Measurements from ENCODE around the gene DCXR. TPM values are rescaled to one million over a fixed set of nuclear protein-coding genes. Genes with fewer than 3 reads are reported as not detected.

Gene DCXR
- total and polyA plus RNA-seq, 10 of the 15 experiments (the other 5 are each of a cell fraction or from before 2014, with no cell fraction given), result 12.3 to 139 (median 88.9) TPM

DNA sequence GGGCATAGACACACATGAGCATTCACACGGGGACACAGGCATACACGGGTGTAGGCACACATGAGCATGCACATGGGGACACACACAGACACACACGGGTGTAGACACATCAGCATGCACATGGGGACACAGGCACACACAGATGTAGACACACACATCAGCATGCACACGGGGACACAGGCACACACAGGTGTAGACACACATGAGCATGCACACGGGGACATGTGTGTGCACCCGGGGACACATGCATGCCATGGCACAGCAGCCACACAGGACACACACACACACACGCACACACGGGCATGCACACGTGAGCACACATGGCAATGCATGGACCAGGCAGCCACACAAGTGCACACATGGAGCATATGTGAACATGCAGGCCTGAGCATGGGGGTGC, 5.2 kb upstream of the DCXR start:
- no peak for DNase-seq (ENCODE audit: low read depth, low spot score)
- no peak for FAIRE-seq
- no peaks in the 10 kb centered on the region for H3K27me3 ChIP-seq (replicated peaks in 1 of 2; ENCODE audit: control insufficient read depth in 2 of 2, insufficient read depth in 2 of 2, low read length in 1 of 2)
- H3K4me1 ChIP-seq (ENCODE audit: control insufficient read depth, insufficient read depth, low read length), result peaks cover 4% of the 10 kb centered on the region
- no peak overlapping the region for H3K4me3 ChIP-seq
- intact Hi-C loops (cut with micrococcal nuclease; ENCODE audit: unreplicated experiment) (no loop called here), in situ Hi-C loops (cut with MboI) (no loop called here)
- SMC1A ChIA-PET (ENCODE audit: uncharacterized antibody, unreplicated experiment), result no interaction called here
- 22% methylated on average over 9 of the region's 9 CpGs for WGBS (ENCODE audit: insufficient coverage, insufficient replicate concordance, low lambda C conversion rate, missing lambda C conversion rate)
- no peak overlapping the region for H3K27ac ChIP-seq (ENCODE audit: control insufficient read depth, insufficient read depth)
- H3K9me3 ChIP-seq (replicated peaks; ENCODE audit: control insufficient read depth, insufficient read depth, low read length), result no peaks in the 10 kb centered on the region
- H3K79me2 ChIP-seq (ENCODE audit: control insufficient read depth, insufficient read depth, low read length), result no peaks in the 10 kb centered on the region
- ATAC-seq, result no peak
- H4K20me1 ChIP-seq (ENCODE audit: control insufficient read depth, insufficient read depth), result no peaks in the 10 kb centered on the region
- H3K9ac ChIP-seq (ENCODE audit: control insufficient read depth, insufficient read depth, low read length), result no peak overlapping the region
- no peak overlapping the region for H3K4me2 ChIP-seq (ENCODE audit: control insufficient read depth, insufficient read depth)
- POLR2A ChIA-PET, result no interaction called here
- CTCF ChIA-PET, result no interaction called here
- TF ChIP-seq FOXM1 (IDR thresholded peaks at IDR 0.05; ENCODE audit: low read depth, low read length) (no peak), CREB1 (IDR thresholded peaks at IDR 0.05; ENCODE audit: low read depth) (no peak), SREBF1 (IDR thresholded peaks at IDR 0.05; ENCODE audit: low read length) (no peak), SMC3 (IDR thresholded peaks at IDR 0.05; ENCODE audit: borderline replicate concordance, low read length) (no peak), PAX8 (IDR thresholded peaks at IDR 0.05) (no peak), SUPT20H (IDR thresholded peaks at IDR 0.05; ENCODE audit: borderline replicate concordance, control insufficient read depth, low read depth, low read length) (no peak), GABPA (IDR thresholded peaks at IDR 0.05; ENCODE audit: low read depth) (no peak), BHLHE40 (IDR thresholded peaks at IDR 0.05; ENCODE audit: borderline replicate concordance in 1 of 2, low read depth in 2 of 2, low read length in 1 of 2) (no peak), NR2F1 (conservative IDR thresholded peaks at IDR 0.05) (no peak), EZH2 (IDR thresholded peaks at IDR 0.05; ENCODE audit: borderline replicate concordance, control insufficient read depth, low read depth, low read length) (no peak), TAF1 (IDR thresholded peaks at IDR 0.05; ENCODE audit: borderline replicate concordance, low read depth, low read length) (no peak), JUNB (IDR thresholded peaks at IDR 0.05) (no peak), PML (IDR thresholded peaks at IDR 0.05; ENCODE audit: low read length) (no peak), ETV6 (conservative IDR thresholded peaks at IDR 0.05 in 1 of 2, IDR thresholded peaks at IDR 0.05 in 1 of 2; ENCODE audit: borderline replicate concordance in 1 of 2, low read depth in 1 of 2) (no peak), ZSCAN29 (IDR thresholded peaks at IDR 0.05) (no peak), POLR2AphosphoS2 (IDR thresholded peaks at IDR 0.05; ENCODE audit: low read depth, low read length) (no peak), GATAD2B (conservative IDR thresholded peaks at IDR 0.05; ENCODE audit: low read depth) (no peak)
- TF ChIP-seq, protein P1, sequence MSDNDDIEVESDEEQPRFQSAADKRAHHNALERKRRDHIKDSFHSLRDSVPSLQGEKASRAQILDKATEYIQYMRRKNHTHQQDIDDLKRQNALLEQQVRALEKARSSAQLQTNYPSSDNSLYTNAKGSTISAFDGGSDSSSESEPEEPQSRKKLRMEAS (IDR thresholded peaks at IDR 0.05; ENCODE audit: low read depth, low read length), result no peak
- TF ChIP-seq, protein P2, sequence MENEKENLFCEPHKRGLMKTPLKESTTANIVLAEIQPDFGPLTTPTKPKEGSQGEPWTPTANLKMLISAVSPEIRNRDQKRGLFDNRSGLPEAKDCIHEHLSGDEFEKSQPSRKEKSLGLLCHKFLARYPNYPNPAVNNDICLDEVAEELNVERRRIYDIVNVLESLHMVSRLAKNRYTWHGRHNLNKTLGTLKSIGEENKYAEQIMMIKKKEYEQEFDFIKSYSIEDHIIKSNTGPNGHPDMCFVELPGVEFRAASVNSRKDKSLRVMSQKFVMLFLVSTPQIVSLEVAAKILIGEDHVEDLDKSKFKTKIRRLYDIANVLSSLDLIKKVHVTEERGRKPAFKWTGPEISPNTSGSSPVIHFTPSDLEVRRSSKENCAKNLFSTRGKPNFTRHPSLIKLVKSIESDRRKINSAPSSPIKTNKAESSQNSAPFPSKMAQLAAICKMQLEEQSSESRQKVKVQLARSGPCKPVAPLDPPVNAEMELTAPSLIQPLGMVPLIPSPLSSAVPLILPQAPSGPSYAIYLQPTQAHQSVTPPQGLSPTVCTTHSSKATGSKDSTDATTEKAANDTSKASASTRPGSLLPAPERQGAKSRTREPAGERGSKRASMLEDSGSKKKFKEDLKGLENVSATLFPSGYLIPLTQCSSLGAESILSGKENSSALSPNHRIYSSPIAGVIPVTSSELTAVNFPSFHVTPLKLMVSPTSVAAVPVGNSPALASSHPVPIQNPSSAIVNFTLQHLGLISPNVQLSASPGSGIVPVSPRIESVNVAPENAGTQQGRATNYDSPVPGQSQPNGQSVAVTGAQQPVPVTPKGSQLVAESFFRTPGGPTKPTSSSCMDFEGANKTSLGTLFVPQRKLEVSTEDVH (IDR thresholded peaks at IDR 0.05; ENCODE audit: low read depth, partially characterized antibody), result no peak
- TF ChIP-seq, protein P3, sequence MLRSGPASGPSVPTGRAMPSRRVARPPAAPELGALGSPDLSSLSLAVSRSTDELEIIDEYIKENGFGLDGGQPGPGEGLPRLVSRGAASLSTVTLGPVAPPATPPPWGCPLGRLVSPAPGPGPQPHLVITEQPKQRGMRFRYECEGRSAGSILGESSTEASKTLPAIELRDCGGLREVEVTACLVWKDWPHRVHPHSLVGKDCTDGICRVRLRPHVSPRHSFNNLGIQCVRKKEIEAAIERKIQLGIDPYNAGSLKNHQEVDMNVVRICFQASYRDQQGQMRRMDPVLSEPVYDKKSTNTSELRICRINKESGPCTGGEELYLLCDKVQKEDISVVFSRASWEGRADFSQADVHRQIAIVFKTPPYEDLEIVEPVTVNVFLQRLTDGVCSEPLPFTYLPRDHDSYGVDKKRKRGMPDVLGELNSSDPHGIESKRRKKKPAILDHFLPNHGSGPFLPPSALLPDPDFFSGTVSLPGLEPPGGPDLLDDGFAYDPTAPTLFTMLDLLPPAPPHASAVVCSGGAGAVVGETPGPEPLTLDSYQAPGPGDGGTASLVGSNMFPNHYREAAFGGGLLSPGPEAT (IDR thresholded peaks at IDR 0.05; ENCODE audit: low read depth), result no peak
- RAD21 ChIA-PET (ENCODE audit: unreplicated experiment), result no interaction called here
- H3K36me3 ChIP-seq (ENCODE audit: control insufficient read depth in 2 of 2, insufficient read depth in 2 of 2, low read length in 1 of 2), result no peaks in the 10 kb centered on the region
- no TSS peak for BruUV-seq (replicated peaks)
- H2AFZ ChIP-seq (ENCODE audit: control insufficient read depth, low read depth, low read length), result no peak overlapping the region
